Chondrocyte (in vitro differentiated cells): Measurements from ENCODE around the gene TLDC2. TPM values are rescaled to one million over a fixed set of nuclear protein-coding genes. Genes with fewer than 3 reads are reported as not detected.
"Not testable (repeated sequence)": the region's sequence is repeated elsewhere in the genome, so short reads cannot be mapped to it uniquely, and the experiment has no call there.

ENCODE experiments used
- DNase-seq: peaks from one replicate; pipeline ENCODE4 v3.0.0; 2021; ENCODE audit warnings: mixed read lengths, low spot score
- H3K27ac Mint-ChIP-seq: one replicate; pipeline ENCODE4 v1.8.0; 2021; ENCODE audit warnings: mild to moderate bottlenecking, moderate library complexity, mixed read lengths; ENCODE audit not compliant: unreplicated experiment
- H3K27me3 Mint-ChIP-seq: 2 replicates; pipeline ENCODE4 v1.8.0; 2021; ENCODE audit warnings: low read depth, mixed read lengths
- H3K36me3 Mint-ChIP-seq: 2 replicates; pipeline ENCODE4 v1.8.0; 2021; ENCODE audit warnings: low read depth, mixed read lengths
- H3K4me1 Mint-ChIP-seq: 2 replicates; pipeline ENCODE4 v1.8.0; 2021; ENCODE audit warnings: low read depth, mild to moderate bottlenecking, mixed read lengths
- H3K4me3 Mint-ChIP-seq: one replicate; pipeline ENCODE4 v1.8.0; 2021; ENCODE audit warnings: mild to moderate bottlenecking, moderate library complexity, mixed read lengths; ENCODE audit not compliant: unreplicated experiment
- H3K9me3 Mint-ChIP-seq: 2 replicates; pipeline ENCODE4 v1.8.0; 2021; ENCODE audit warnings: low read depth, mixed read lengths
- total RNA-seq: library from RNA; stranded (reverse); gene quantifications from 3 replicates; pipeline ENCODE4 v1.2.1, GENCODE V29; 2021
- TF ChIP-seq, protein P1 (sequence below): fragments of 200-600 bp; sonication (generic); IDR thresholded peaks from 2 replicates; pipeline ENCODE4 v1.5.0; 2021; ENCODE audit warnings: antibody characterized with exemption, mild to moderate bottlenecking, moderate library complexity

The TLDC2 gene
- total RNA-seq, 1 donor from 2014 or later = not detected

DNA sequence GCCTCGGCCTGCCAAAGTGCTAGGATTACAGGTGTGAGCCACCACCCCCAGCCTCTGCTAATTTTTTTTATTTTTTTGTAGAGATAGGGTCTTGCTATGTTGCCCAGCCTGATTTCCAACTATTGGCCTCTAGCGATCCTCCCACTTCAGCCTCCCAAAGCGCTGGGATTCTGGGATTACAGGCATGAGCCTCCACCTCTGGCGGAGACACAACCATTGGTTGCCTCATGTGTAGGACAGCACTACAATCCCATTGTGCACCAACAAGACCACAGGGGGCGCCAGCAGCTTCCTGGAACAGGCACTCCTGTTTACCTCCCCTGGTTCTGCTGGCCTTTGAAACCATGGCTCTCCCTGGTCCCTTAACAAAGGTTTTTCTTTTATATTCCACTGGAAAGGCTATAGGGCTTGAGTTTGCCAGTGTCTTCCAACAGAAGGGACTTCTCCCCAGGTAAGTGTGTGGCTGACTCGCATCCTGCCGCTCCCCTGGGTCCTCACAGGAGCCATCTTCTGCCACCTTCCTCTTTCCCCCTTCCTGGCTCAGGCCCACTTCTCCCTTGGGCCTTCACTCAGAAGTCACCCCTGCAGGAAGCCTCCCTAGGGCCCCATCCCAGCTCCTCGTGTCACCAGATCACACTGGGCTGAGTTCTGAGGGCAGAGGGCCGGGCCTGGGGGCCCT is 39.2 kb upstream of the TLDC2 start:
- no peaks in the 10 kb centered on the region for H3K9me3 Mint-ChIP-seq
- DNase-seq = no peak
- H3K4me3 Mint-ChIP-seq = no peak overlapping the region
- peaks cover 26% of the 10 kb centered on the region for H3K4me1 Mint-ChIP-seq
- no peaks in the 10 kb centered on the region for H3K27me3 Mint-ChIP-seq
- TF ChIP-seq, protein P1, sequence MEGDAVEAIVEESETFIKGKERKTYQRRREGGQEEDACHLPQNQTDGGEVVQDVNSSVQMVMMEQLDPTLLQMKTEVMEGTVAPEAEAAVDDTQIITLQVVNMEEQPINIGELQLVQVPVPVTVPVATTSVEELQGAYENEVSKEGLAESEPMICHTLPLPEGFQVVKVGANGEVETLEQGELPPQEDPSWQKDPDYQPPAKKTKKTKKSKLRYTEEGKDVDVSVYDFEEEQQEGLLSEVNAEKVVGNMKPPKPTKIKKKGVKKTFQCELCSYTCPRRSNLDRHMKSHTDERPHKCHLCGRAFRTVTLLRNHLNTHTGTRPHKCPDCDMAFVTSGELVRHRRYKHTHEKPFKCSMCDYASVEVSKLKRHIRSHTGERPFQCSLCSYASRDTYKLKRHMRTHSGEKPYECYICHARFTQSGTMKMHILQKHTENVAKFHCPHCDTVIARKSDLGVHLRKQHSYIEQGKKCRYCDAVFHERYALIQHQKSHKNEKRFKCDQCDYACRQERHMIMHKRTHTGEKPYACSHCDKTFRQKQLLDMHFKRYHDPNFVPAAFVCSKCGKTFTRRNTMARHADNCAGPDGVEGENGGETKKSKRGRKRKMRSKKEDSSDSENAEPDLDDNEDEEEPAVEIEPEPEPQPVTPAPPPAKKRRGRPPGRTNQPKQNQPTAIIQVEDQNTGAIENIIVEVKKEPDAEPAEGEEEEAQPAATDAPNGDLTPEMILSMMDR = peak; percentile 72
- peak overlapping the region; percentile 53 for H3K27ac Mint-ChIP-seq
- H3K36me3 Mint-ChIP-seq = no peaks in the 10 kb centered on the region

GRCh38 chr20:36838376-36838775 is 37.6 kb upstream of the TLDC2 start:
- Mint-ChIP-seq H3K27ac (peak overlapping the region; percentile 32), H3K4me1 (peaks cover 22% of the 10 kb centered on the region)
- H3K36me3 Mint-ChIP-seq, DNase-seq, H3K27me3 Mint-ChIP-seq, H3K4me3 Mint-ChIP-seq, H3K9me3 Mint-ChIP-seq: not testable (repeated sequence)

GRCh38 chr20:36839150-36839549 is 36.8 kb upstream of the TLDC2 start:
- Mint-ChIP-seq H3K4me1 (peaks cover 26% of the 10 kb centered on the region), H3K4me3 (no peak overlapping the region), H3K27ac (no peak overlapping the region)

DNA sequence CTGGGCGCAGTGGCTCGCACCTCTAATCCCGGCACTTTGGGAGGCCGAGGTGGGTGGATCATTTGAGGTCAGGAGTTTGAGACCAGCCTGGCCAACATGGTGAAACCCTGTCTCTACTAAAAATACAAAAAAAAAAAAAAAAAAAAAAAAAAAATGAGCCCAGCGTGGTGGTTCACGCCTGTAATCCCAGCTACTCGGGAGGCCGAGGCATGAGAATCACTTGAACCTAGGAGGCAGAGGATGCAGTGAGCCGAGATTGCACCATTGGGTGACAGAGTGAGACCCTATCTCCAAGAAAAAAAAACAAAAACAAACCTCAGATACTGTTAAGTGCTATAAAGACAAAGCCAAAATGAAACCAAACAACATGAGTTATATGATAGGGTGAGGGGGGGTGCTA is 34.9 kb upstream of the TLDC2 start:
- H3K27ac Mint-ChIP-seq, H3K36me3 Mint-ChIP-seq, H3K4me3 Mint-ChIP-seq, H3K27me3 Mint-ChIP-seq, H3K9me3 Mint-ChIP-seq, DNase-seq: not testable (repeated sequence)
- H3K4me1 Mint-ChIP-seq = peaks cover 33% of the 10 kb centered on the region

More at GRCh38 chr20:36839150-36839549, 36.8 kb upstream of the TLDC2 start:
- Mint-ChIP-seq H3K9me3 (no peaks in the 10 kb centered on the region), H3K36me3 (no peaks in the 10 kb centered on the region), H3K27me3 (no peaks in the 10 kb centered on the region)
- no peak for DNase-seq
- TF ChIP-seq, protein P1 = no peak

- H3K4me1 Mint-ChIP-seq = peaks cover 61% of the 10 kb centered on the region
- H3K27me3 Mint-ChIP-seq = no peaks in the 10 kb centered on the region
- DNase-seq = no peak
- peak overlapping the region; percentile 85 for H3K27ac Mint-ChIP-seq
- no peak overlapping the region for H3K4me3 Mint-ChIP-seq
- no peaks in the 10 kb centered on the region for H3K36me3 Mint-ChIP-seq
- TF ChIP-seq, protein P1 = no peak
- H3K9me3 Mint-ChIP-seq = no peaks in the 10 kb centered on the region
Measured at GRCh38 chr20:36845288-36845971, 30.5 kb upstream of the TLDC2 start.

- TF ChIP-seq, protein P1 = no peak
- peaks cover 5% of the 10 kb centered on the region for H3K36me3 Mint-ChIP-seq
- no peak overlapping the region for H3K4me3 Mint-ChIP-seq
- no peaks in the 10 kb centered on the region for H3K27me3 Mint-ChIP-seq
- DNase-seq = no peak
- H3K9me3 Mint-ChIP-seq = peaks cover 4% of the 10 kb centered on the region
- peaks cover 65% of the 10 kb centered on the region for H3K4me1 Mint-ChIP-seq
- peak overlapping the region; percentile 98 for H3K27ac Mint-ChIP-seq
Measured at GRCh38 chr20:36847009-36847709, 28.8 kb upstream of the TLDC2 start.
